HG02870 (cell line): ENCODE measurements around the gene CDH13.

Source experiments
- ATAC-seq: cut with Tn5 transposase; IDR thresholded peaks from one replicate; pipeline ENCODE4 v1.9.1; 2021; ENCODE audit warnings: mild to moderate bottlenecking, moderate library complexity; ENCODE audit not compliant: unreplicated experiment

The CDH13 gene

GRCh38 chr16:82936941-82937551 lies 310.3 kb downstream of the CDH13 start:
- no peak for ATAC-seq

DNA sequence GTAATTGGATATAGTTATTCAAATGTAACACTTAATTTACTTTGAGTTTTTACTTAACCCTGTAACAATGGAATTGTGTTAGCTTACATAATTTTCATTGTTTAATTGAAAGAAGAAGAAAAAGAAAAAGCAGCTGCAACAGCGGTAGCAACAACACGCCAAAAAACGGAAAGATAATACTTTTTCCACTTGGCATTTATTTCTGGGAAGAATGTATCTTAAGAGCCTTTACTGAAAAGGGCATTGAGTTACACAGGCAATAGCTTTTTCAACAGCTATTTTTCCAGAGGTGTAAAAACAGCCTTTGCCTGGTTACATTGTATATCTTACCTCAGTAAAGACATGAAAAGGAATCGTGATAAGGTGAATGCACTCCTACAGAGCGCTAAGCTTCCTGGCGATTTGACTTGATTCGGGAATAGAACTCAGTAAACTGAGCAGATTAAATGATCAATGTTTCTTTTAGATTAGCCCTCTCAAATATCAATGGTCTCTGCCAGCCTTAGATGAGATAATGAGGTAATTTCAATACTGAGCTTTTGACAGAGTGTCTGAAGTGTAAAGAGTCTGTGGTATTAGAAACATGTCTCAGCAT lies 311.3 kb downstream of the CDH13 start:
- no peak for ATAC-seq

GRCh38 chr16:82943371-82943770 lies 316.6 kb downstream of the CDH13 start:
- no peak for ATAC-seq

- no peak for ATAC-seq
Measured at GRCh38 chr16:82945420-82946101, 318.8 kb downstream of the CDH13 start.

DNA sequence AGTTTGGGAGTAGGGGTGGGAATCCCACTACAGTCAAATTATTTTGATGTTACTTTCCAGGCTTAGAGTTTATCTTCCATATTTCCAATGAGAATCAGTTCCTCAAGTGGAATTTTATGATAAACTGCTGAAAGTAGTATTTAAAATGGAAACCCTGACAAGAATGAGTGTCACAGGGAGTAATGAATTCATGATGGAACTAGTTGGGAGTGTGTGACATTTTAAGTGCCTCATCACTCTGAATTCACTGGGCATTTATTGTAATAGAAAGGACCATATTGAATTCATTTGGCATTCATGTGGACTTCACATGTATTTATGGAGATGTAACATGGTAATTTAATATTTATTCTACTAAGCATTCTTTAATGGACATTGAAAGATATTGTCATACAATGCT lies 320.9 kb downstream of the CDH13 start:
- no peak for ATAC-seq

DNA sequence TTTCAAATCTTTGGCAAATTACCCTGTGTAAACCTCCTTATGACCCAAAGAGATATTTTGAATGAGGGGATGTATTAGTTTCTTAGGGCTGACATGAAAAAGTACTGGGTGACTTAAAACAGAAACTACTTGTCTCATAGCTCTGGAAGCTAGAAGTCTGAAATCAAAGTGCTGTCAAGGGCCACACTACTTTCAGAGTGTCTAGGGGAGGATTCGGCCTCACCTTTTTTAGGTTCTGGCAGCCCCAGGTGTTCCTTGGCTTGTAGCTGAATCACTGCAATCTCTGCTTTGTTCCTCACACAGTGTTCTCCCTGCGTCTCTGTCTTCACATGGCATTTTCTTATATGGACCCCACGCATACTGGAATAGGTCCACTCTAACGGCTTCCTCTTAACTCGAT lies 322.2 kb downstream of the CDH13 start:
- no peak for ATAC-seq

DNA sequence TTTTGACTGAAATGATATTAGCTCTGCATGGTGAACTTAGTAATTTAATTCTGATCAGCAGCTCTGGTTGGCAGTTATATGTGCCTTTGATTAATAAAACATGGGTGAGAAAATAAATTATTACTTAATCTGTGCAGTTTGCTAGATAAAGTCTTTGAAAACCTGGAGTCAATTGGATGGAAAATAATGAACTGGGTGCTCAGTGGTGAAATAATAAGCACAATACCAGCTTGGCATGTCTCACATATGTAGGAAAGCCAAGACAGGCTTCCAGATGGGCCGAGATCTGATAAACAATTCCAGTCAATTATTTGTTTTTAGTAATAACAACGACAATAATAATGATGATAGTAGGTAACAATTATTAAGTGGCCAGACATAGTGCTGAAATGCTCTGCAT lies 326.7 kb downstream of the CDH13 start:
- no peak for ATAC-seq

DNA sequence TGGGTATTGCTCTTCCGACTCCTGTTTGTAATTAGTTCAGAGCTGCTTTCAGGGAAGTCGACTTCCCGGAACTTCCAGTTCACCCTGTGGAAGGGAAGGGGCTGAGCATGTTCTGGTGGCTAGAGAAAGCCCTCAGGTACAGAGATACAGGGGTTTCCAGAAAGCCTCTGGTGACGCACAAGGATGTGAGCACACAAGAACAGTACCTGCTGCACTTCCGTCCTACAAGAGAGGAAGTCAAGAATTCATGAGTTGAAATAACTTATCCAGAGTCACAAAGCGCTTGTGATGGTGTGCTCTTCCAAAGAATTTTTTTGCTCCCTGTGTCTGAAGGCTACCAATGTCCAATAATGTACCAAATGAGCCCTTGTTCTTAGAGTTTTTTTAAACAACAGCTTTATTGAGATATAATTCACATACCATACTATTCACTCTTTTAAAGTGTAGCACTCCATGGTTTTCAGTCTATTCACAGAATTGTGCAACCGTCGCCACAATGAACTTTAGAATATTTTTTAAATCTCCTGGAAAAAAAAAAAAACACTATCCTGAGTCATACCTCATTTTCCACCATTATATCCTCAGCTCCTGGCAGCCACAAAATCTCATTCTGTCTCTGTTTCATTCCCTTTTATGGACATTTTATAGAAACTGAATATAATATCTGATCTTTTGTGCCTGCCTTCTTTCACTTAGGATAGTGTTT lies 327.6 kb downstream of the CDH13 start:
- ATAC-seq: no peak

- no peak for ATAC-seq
Measured at GRCh38 chr16:82955741-82956348, 329.1 kb downstream of the CDH13 start.

GRCh38 chr16:82957212-82957611 lies 330.4 kb downstream of the CDH13 start:
- no peak for ATAC-seq

DNA sequence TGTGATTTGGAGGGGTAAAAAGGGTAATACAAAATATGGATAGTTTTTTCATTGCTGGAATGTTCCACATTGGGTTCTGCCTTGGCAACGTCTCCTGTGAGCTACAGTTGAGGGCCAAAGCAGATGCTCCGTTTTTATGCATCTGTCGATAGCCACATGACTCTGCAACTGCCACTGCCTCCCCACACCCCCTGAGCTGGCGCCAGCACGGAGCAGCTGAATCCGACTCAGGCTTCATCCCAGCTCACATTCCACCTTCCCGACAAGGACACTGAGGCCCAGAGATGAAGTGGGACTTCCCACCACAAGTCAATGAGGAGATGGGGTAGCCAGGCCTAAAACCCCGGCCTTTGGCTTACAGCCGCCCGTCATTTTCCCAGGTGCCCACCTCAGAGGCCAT lies 334.1 kb downstream of the CDH13 start:
- ATAC-seq: no peak

- no peak for ATAC-seq
Measured at GRCh38 chr16:82963653-82964052, 336.9 kb downstream of the CDH13 start.

DNA sequence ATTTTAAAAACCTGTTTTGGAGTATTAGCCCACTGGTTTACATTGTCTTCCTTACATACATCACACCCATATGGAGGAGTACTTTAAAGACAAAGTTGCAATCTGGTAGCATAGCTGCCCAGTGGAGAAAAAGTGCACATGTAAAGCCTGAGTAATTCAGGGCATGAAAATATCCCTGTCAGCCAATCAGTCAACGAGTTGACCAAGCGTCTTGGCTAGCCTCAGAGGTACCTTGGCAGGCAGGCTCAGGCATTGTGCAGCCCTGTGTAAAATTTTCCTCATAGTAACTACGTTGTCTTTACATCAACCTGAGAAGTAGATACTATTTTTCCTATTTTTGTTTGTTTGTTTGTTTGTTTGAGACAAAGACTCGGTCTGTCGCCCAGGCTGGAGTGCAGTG lies 339.0 kb downstream of the CDH13 start:
- no peak for ATAC-seq

DNA sequence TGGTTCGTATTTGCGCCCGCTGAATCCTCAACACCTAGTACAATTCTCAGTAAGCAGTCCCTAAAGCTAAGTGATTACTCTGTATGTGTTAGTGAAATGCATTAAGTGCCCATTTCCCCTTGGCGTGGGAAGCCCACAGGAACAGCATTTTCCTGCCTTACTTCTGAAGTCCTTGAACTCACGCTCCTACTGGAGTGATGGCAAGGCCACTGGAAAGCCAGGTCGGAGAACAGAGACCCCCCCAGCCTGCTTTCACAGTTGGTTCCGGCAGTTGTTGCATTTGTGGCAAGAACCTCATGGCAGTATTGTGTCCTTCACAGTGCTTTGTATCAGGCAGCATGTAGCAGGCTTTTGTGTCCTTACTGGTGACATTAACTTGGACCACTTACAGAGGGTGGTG lies 340.7 kb downstream of the CDH13 start:
- ATAC-seq: no peak

- no peak for ATAC-seq
Measured at GRCh38 chr16:82971126-82971525, 344.4 kb downstream of the CDH13 start.

- ATAC-seq: no peak
Measured at GRCh38 chr16:82972331-82972919, 345.7 kb downstream of the CDH13 start.

GRCh38 chr16:82979406-82980111 lies 352.8 kb downstream of the CDH13 start:
- no peak for ATAC-seq

DNA sequence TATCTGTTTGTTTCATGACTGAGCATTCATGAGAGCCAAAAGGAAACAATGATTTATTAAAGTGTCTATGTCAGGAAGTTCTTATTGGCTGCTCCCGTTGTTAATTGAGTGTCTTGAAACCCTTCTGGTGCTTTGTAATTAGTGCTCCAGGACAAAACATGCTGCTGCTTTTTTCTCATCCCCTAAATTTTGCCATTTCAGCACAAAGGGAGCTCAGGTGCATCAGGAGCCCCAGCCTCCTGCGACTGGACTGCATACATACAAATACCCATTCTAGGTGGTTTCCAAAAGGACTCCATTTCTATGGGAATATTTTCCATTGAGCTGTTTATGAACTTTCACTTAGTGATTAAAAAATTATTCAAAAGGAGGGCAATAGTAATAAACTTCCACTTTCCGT lies 354.0 kb downstream of the CDH13 start:
- ATAC-seq: no peak

- no peak for ATAC-seq
Measured at GRCh38 chr16:82987767-82988166, 361.0 kb downstream of the CDH13 start.

DNA sequence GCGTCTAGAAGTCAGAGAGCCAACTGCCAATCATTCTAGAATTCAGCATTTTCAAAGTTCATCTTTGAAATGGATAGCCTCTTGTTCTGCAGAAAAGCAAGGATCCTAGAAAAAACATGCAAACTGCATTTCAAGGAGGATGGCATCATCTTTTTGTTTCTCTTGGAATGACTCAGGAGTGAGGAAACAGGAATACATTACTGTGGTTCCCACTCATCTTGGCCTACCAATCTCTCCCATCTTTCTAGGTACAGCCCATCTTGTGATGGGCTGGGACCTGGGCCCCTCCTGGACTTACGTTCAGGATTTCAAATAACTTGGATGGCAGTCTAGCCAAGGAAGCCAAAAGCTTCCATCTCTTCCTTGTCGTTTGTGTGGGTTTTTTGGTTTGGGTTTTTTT lies 363.4 kb downstream of the CDH13 start:
- no peak for ATAC-seq
